ENCODE measurements around the gene RIGI. TPM values are rescaled to one million over a fixed set of nuclear protein-coding genes. Genes with fewer than 3 reads are reported as not detected.

RIGI gene
- total RNA-seq, 1 experiment from 2014 or later = 7.9 TPM

- Histone ChIP-seq H3K36me3 (ENCODE audit: control insufficient read depth, insufficient read depth, low read length) (0 out of 2 replicates have a peak, but pooled peaks cover 3% of the 10 kb centered on the region), H3K4me3 (ENCODE audit: low read depth, low read length) (no peak overlapping the region), H3K4me1 (no peaks in the 10 kb centered on the region), H3K27me3 (replicated peaks; ENCODE audit: control insufficient read depth, insufficient read depth, low read length) (no peaks in the 10 kb centered on the region), H3K9me3 (no peaks in the 10 kb centered on the region)
- peaks cover 25% of the 10 kb centered on the region for H3K36me3 Mint-ChIP-seq (ENCODE audit: insufficient read depth, unreplicated experiment)
- intact Hi-C loops (cut with micrococcal nuclease; ENCODE audit: unreplicated experiment) = no loop called here
- TF ChIP-seq CTCF (IDR thresholded peaks at IDR 0.05; ENCODE audit: insufficient read depth in 1 of 2, low read depth in 1 of 2, low read length in 1 of 2, severe bottlenecking in 1 of 2, unreplicated experiment in 1 of 2) = no peak
- ChIA-PET POLR2A (no interaction called here), CTCF (no interaction called here)
- H3K27ac Mint-ChIP-seq (ENCODE audit: unreplicated experiment) = no peak overlapping the region
- peaks cover 7% of the 10 kb centered on the region for H3K4me1 Mint-ChIP-seq (ENCODE audit: low read depth, unreplicated experiment)
- H3K9me3 Mint-ChIP-seq (ENCODE audit: unreplicated experiment) = no peaks in the 10 kb centered on the region
- DNase-seq = no peak
- H3K27me3 Mint-ChIP-seq (ENCODE audit: insufficient read depth, unreplicated experiment) = no peaks in the 10 kb centered on the region
- BruUV-seq (replicated peaks) = no TSS peak
- no peak overlapping the region for H3K4me3 Mint-ChIP-seq (ENCODE audit: unreplicated experiment)
These were observed 19.9 kb upstream of the RIGI start for GRCh38 chr9:32545884-32546283.

- no peaks in the 10 kb centered on the region for H3K4me1 Mint-ChIP-seq (ENCODE audit: low read depth, unreplicated experiment)
- POLR2A ChIA-PET = no interaction called here
- H3K4me3 Mint-ChIP-seq (ENCODE audit: unreplicated experiment) = no peak overlapping the region
- no peaks in the 10 kb centered on the region for H3K27me3 ChIP-seq (replicated peaks; ENCODE audit: control insufficient read depth, insufficient read depth, low read length)
- H3K36me3 ChIP-seq (ENCODE audit: control insufficient read depth, insufficient read depth, low read length) = 0 out of 2 replicates have a peak, but pooled peaks cover 3% of the 10 kb centered on the region
- no peaks in the 10 kb centered on the region for H3K27me3 Mint-ChIP-seq (ENCODE audit: insufficient read depth, unreplicated experiment)
- intact Hi-C loops (cut with micrococcal nuclease; ENCODE audit: unreplicated experiment) = no loop called here
- CTCF ChIA-PET = no interaction called here
- no peaks in the 10 kb centered on the region for H3K9me3 ChIP-seq
- no peak overlapping the region for H3K4me3 ChIP-seq (ENCODE audit: low read depth, low read length)
- peaks cover 12% of the 10 kb centered on the region for H3K36me3 Mint-ChIP-seq (ENCODE audit: insufficient read depth, unreplicated experiment)
- DNase-seq = no peak
- no TSS peak for BruUV-seq (replicated peaks)
- no peaks in the 10 kb centered on the region for H3K4me1 ChIP-seq
- TF ChIP-seq CTCF (IDR thresholded peaks at IDR 0.05; ENCODE audit: insufficient read depth in 1 of 2, low read depth in 1 of 2, low read length in 1 of 2, severe bottlenecking in 1 of 2, unreplicated experiment in 1 of 2) = no peak
- no peaks in the 10 kb centered on the region for H3K9me3 Mint-ChIP-seq (ENCODE audit: unreplicated experiment)
- no peak overlapping the region for H3K27ac Mint-ChIP-seq (ENCODE audit: unreplicated experiment)
These were observed 17.1 kb upstream of the RIGI start for GRCh38 chr9:32543047-32543446.

- no peaks in the 10 kb centered on the region for H3K4me1 ChIP-seq
- POLR2A ChIA-PET = no interaction called here
- H3K27ac Mint-ChIP-seq (ENCODE audit: unreplicated experiment) = no peak overlapping the region
These were observed 7.8 kb upstream of the RIGI start for GRCh38 chr9:32533816-32534215.

More at GRCh38 chr9:32533816-32534215, 7.8 kb upstream of the RIGI start:
- Mint-ChIP-seq H3K27me3 (ENCODE audit: insufficient read depth, unreplicated experiment) (no peaks in the 10 kb centered on the region), H3K4me1 (ENCODE audit: low read depth, unreplicated experiment) (no peaks in the 10 kb centered on the region), H3K36me3 (ENCODE audit: insufficient read depth, unreplicated experiment) (no peaks in the 10 kb centered on the region), H3K4me3 (ENCODE audit: unreplicated experiment) (no peak overlapping the region), H3K9me3 (ENCODE audit: unreplicated experiment) (peaks cover 8% of the 10 kb centered on the region)
- CTCF ChIA-PET = no interaction called here
- no peaks in the 10 kb centered on the region; the same call in 1 of the 2 replicates for H3K9me3 ChIP-seq
- intact Hi-C loops (cut with micrococcal nuclease; ENCODE audit: unreplicated experiment) = no loop called here
- H3K36me3 ChIP-seq (ENCODE audit: control insufficient read depth, insufficient read depth, low read length) = no peaks in the 10 kb centered on the region
- no peak for DNase-seq
- H3K27me3 ChIP-seq (replicated peaks; ENCODE audit: control insufficient read depth, insufficient read depth, low read length) = no peaks in the 10 kb centered on the region
- no TSS peak for BruUV-seq (replicated peaks)
- no peak overlapping the region for H3K4me3 ChIP-seq (ENCODE audit: low read depth, low read length)
- no peak for TF ChIP-seq CTCF (IDR thresholded peaks at IDR 0.05; ENCODE audit: insufficient read depth in 1 of 2, low read depth in 1 of 2, low read length in 1 of 2, severe bottlenecking in 1 of 2, unreplicated experiment in 1 of 2)
